GM12878 (cell line): ENCODE measurements around the gene RASAL2. TPM values are rescaled to one million over a fixed set of nuclear protein-coding genes. Genes with fewer than 3 reads are reported as not detected.

Experiments
- ASH2L ChIP-seq: fragments of 300-600, 200-600 bp; sonication (generic); IDR thresholded peaks from 2 replicates; pipeline ENCODE4 v1.6.1; 2017; ENCODE audit warnings: low read depth, mild to moderate bottlenecking, borderline replicate concordance
- CBX5 ChIP-seq: sonication (generic); IDR thresholded peaks from 2 replicates; pipeline ENCODE4 v1.6.1; 2016; ENCODE audit warnings: low read depth, moderate library complexity, mild to moderate bottlenecking, inconsistent platforms
- CEBPB ChIP-seq, 2 experiments: fragments of 150-350 bp in 1 of 2; IDR thresholded peaks; 2 replicates each; pipeline ENCODE4 v1.6.1; 2012 to 2014; ENCODE audit warnings: low read depth in 2 of 2, low read length in 2 of 2, borderline replicate concordance in 1 of 2, inconsistent platforms in 1 of 2
- CHD2 ChIP-seq: IDR thresholded peaks from 2 replicates; pipeline ENCODE4 v1.6.1; 2011; ENCODE audit warnings: low read depth, low read length, improper control_type of control experiment, borderline replicate concordance
- GATAD2B ChIP-seq: fragments of 450-650 bp; conservative IDR thresholded peaks from 2 replicates; pipeline ENCODE4 v1.6.1; 2017; ENCODE audit warnings: low read depth, mild to moderate bottlenecking, moderate library complexity
- LARP7 ChIP-seq: fragments of 450-650 bp; IDR thresholded peaks from 2 replicates; pipeline ENCODE4 v1.6.1; 2017; ENCODE audit warnings: mild to moderate bottlenecking
- MEF2A ChIP-seq: IDR thresholded peaks from 2 replicates; pipeline ENCODE4 v1.6.1; 2011; ENCODE audit warnings: low read depth, mild to moderate bottlenecking, low read length, moderate library complexity; ENCODE audit not compliant: insufficient read depth
- NFYA ChIP-seq: IDR thresholded peaks from 2 replicates; pipeline ENCODE4 v1.6.1; 2011; ENCODE audit warnings: low read depth, mild to moderate bottlenecking, low read length, improper control_type of control experiment, borderline replicate concordance
- NR2C2 ChIP-seq: IDR thresholded peaks from 2 replicates; pipeline ENCODE4 v1.6.1; 2011; ENCODE audit warnings: borderline replicate concordance, low read depth; ENCODE audit not compliant: control insufficient read depth, insufficient read length
- PAX8 ChIP-seq: fragments of 450-650 bp; IDR thresholded peaks from 2 replicates; pipeline ENCODE4 v1.6.1; 2017; ENCODE audit warnings: mild to moderate bottlenecking, moderate library complexity
- POLR2AphosphoS5 ChIP-seq: IDR thresholded peaks from 2 replicates; pipeline ENCODE4 v1.6.1; 2011; ENCODE audit warnings: mild to moderate bottlenecking, low read length, inconsistent platforms
- RELA ChIP-seq: fragments of 450-650 bp; IDR thresholded peaks from 2 replicates; pipeline ENCODE4 v1.8.0; 2014; ENCODE audit warnings: borderline replicate concordance; ENCODE audit not compliant: partially characterized antibody
- SIN3A ChIP-seq: IDR thresholded peaks from 2 replicates; pipeline ENCODE4 v1.6.1; 2012; ENCODE audit warnings: low read depth, low read length, improper control_type of control experiment
- SMAD1 ChIP-seq: fragments of 450-650 bp; IDR thresholded peaks from 2 replicates; pipeline ENCODE4 v1.6.1; 2018; ENCODE audit warnings: mild to moderate bottlenecking, low read depth; ENCODE audit not compliant: partially characterized antibody
- SUPT20H ChIP-seq: IDR thresholded peaks from 2 replicates; pipeline ENCODE4 v1.6.1; 2011; ENCODE audit warnings: low read depth, mild to moderate bottlenecking, low read length, moderate library complexity, borderline replicate concordance; ENCODE audit not compliant: control insufficient read depth
- ZNF24 ChIP-seq: fragments of 450-650 bp; IDR thresholded peaks from 2 replicates; pipeline ENCODE4 v1.6.1; 2017; ENCODE audit warnings: antibody characterized with exemption, mild to moderate bottlenecking
- polyA plus RNA-seq, 11 experiments: library from polyadenylated mRNA; depleted of rRNA in 4 of 11; unstranded in 6 of 11; stranded (reverse) in 5 of 11; fragments of >200 nt; fragmentation: Nextera tagmentation in 4 of 11; fragmentation: Illumina TruSeq in 1 of 11; extraction: Ambion mirVana in 4 of 11; extraction: Trizol in 1 of 11; gene quantifications; 1 replicate in 1 of 11; 2 replicates in 10 of 11; pipeline versions ENCODE4 v1.2.1 to v1.2.3, GENCODE V29; 2011 to 2016; ENCODE audit warnings: inconsistent platforms in 2 of 11, missing spikeins in 2 of 11, low read depth in 1 of 11
- total RNA-seq, 4 experiments: library from RNA; depleted of rRNA in 3 of 4; stranded (reverse); fragments of >200 nt in 3 of 4; fragmentation: Illumina TruSeq in 1 of 4; extraction: Trizol in 1 of 4; gene quantifications; 2 replicates each; pipeline versions ENCODE4 v1.2.1 to v1.2.3, GENCODE V29; 2013 to 2021
- TF ChIP-seq, protein P1 (sequence below): fragments of 450-650 bp; IDR thresholded peaks from 2 replicates; pipeline ENCODE4 v1.6.1; 2017; ENCODE audit warnings: mild to moderate bottlenecking, moderate library complexity
- TF ChIP-seq, protein P2 (sequence below): fragments of 450-650 bp; formaldehyde crosslinking; IDR thresholded peaks from 2 replicates; pipeline ENCODE4 v1.4.0; 2022; ENCODE audit warnings: mild to moderate bottlenecking, moderate library complexity

RASAL2 gene
- total and polyA plus RNA-seq, 10 of the 15 experiments (the other 5 are each of a cell fraction or from before 2014, with no cell fraction given), result 0.02 to 6.9 (median 0.17) TPM; not detected in 1

DNA sequence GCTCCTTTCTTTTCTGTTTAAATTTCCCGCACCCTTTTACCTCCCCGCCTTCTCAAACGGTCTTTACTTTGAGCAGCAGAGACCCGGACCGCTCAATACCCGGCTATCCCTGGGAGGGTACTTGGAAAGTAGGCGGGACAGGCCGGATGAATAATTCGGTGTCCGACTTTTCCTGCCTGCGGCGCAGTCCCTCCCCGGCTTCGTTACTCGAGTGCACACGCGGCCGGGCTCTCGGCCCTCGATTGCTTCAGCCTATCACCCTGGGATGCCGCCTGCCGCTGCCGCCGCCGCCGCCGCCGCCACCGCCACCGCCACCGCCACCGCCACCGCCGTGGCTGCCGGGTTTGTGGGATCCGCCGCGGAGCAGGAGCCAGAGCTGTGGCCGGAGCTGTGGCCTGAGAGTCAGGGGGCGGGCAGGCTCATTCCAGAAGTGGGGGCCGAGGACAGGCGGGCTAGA is 382 bp upstream of the RASAL2 start (continued):
- TF ChIP-seq, protein P1, sequence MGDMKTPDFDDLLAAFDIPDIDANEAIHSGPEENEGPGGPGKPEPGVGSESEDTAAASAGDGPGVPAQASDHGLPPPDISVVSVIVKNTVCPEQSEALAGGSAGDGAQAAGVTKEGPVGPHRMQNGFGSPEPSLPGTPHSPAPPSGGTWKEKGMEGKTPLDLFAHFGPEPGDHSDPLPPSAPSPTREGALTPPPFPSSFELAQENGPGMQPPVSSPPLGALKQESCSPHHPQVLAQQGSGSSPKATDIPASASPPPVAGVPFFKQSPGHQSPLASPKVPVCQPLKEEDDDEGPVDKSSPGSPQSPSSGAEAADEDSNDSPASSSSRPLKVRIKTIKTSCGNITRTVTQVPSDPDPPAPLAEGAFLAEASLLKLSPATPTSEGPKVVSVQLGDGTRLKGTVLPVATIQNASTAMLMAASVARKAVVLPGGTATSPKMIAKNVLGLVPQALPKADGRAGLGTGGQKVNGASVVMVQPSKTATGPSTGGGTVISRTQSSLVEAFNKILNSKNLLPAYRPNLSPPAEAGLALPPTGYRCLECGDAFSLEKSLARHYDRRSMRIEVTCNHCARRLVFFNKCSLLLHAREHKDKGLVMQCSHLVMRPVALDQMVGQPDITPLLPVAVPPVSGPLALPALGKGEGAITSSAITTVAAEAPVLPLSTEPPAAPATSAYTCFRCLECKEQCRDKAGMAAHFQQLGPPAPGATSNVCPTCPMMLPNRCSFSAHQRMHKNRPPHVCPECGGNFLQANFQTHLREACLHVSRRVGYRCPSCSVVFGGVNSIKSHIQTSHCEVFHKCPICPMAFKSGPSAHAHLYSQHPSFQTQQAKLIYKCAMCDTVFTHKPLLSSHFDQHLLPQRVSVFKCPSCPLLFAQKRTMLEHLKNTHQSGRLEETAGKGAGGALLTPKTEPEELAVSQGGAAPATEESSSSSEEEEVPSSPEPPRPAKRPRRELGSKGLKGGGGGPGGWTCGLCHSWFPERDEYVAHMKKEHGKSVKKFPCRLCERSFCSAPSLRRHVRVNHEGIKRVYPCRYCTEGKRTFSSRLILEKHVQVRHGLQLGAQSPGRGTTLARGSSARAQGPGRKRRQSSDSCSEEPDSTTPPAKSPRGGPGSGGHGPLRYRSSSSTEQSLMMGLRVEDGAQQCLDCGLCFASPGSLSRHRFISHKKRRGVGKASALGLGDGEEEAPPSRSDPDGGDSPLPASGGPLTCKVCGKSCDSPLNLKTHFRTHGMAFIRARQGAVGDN, result peak; percentile 54; the same call in 1 of the 2 replicates
- no peak for TF ChIP-seq SIN3A
- no peak for TF ChIP-seq NFYA
- TF ChIP-seq CEBPB (IDR thresholded peaks at IDR 0.05; ENCODE audit: borderline replicate concordance in 1 of 2, low read depth in 2 of 2, low read length in 2 of 2), result no peak
- no peak for TF ChIP-seq SMAD1
- no peak for TF ChIP-seq CBX5
- TF ChIP-seq ASH2L, result no peak
- peak; percentile 74 for TF ChIP-seq NR2C2
- no peak for TF ChIP-seq PAX8
- no peak for TF ChIP-seq CHD2
- 0 out of 2 replicates have a peak, but pooled peaks have one; percentile 56 for TF ChIP-seq GATAD2B
- TF ChIP-seq MEF2A, result no peak
- TF ChIP-seq POLR2AphosphoS5, result no peak
- no peak; the same call in 1 of the 2 replicates for TF ChIP-seq LARP7
- TF ChIP-seq ZNF24, result 0 out of 2 replicates have a peak, but pooled peaks have one; percentile 8
- TF ChIP-seq RELA, result peak; percentile 30
- no peak for TF ChIP-seq SUPT20H
- TF ChIP-seq, protein P2, sequence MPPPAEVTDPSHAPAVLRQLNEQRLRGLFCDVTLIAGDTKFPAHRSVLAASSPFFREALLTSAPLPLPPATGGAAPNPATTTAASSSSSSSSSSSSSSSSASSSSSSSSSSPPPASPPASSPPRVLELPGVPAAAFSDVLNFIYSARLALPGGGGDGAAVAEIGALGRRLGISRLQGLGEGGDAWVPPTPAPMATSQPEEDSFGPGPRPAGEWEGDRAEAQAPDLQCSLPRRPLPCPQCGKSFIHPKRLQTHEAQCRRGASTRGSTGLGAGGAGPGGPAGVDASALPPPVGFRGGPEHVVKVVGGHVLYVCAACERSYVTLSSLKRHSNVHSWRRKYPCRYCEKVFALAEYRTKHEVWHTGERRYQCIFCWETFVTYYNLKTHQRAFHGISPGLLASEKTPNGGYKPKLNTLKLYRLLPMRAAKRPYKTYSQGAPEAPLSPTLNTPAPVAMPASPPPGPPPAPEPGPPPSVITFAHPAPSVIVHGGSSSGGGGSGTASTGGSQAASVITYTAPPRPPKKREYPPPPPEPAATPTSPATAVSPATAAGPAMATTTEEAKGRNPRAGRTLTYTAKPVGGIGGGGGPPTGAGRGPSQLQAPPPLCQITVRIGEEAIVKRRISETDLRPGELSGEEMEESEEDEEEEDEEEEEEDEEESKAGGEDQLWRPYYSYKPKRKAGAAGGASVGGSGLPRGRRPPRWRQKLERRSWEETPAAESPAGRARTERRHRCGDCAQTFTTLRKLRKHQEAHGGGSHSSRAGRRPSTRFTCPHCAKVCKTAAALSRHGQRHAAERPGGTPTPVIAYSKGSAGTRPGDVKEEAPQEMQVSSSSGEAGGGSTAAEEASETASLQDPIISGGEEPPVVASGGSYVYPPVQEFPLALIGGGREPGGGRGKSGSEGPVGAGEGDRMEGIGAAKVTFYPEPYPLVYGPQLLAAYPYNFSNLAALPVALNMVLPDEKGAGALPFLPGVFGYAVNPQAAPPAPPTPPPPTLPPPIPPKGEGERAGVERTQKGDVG (CRISPR knock-in tag), result no peak
